Measurements from ENCODE around the gene FAM170A.

Gene FAM170A

DNA sequence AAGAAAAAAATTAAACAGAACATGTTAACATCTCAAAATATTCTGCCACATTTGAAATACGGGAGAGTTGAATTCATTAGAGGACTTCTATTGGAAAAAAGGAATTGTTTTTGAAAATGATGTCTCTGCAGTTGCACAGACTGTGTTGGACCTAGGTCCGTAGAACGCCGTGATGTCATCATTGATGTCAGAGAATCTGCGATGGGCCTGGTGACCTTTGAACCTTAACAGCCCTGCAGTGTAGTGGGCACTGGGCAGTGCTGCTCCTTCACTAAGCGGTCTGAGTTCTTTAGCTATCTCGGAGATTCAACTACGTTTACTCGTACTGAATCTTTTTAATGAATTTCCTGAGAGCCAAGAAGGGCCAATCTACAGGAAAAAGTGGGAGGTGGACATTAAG is at the start of gene FAM170A:
Gene FAM170A, plus strand, starts transcription at position 220 of the 400 bp plus-strand sequence. CDS start 211 bp downstream, outside the sequence.
- Mint-ChIP-seq H3K36me3 (ENCODE audit: low read depth) (no peaks in the 10 kb centered on the region), H3K27me3 (ENCODE audit: low read depth) (no peaks in the 10 kb centered on the region), H3K27ac (no peak within 1 kb of the TSS), H3K4me1 (ENCODE audit: low read depth) (no peaks in the 10 kb centered on the region), H3K9me3 (no peaks in the 10 kb centered on the region), H3K4me3 (no peak within 1 kb of the TSS)

DNA sequence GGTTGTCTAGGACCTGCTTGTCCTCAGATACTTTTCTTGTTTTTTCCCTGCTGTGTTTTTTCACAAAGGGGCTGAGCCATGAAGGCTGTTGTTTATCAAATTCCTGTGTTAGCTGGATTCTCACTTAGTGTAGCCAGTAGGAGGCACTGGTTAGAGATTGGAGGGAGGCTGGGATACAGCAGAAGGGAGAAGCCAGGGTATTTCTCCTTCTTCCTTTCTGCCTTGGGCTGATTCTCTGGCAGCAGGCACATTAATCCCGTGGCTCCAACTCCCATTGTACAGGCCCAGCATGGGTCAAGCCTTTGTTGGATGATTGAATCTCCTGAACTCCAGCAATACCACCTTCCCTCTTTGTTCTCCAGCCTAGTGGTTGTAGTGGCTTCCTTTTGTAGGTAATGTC is 46.4 kb upstream of the FAM170A start:
- Mint-ChIP-seq H3K4me1 (ENCODE audit: low read depth) (no peaks in the 10 kb centered on the region), H3K4me3 (no peak overlapping the region), H3K9me3 (no peaks in the 10 kb centered on the region), H3K36me3 (ENCODE audit: low read depth) (no peaks in the 10 kb centered on the region), H3K27me3 (ENCODE audit: low read depth) (peaks cover 17% of the 10 kb centered on the region), H3K27ac (no peak overlapping the region)

- peaks cover 17% of the 10 kb centered on the region for H3K27me3 Mint-ChIP-seq (ENCODE audit: low read depth)
- H3K9me3 Mint-ChIP-seq = no peaks in the 10 kb centered on the region
- H3K27ac Mint-ChIP-seq = no peak overlapping the region
- no peaks in the 10 kb centered on the region for H3K4me1 Mint-ChIP-seq (ENCODE audit: low read depth)
- H3K36me3 Mint-ChIP-seq (ENCODE audit: low read depth) = no peaks in the 10 kb centered on the region
- no peak overlapping the region for H3K4me3 Mint-ChIP-seq
These were observed 45.7 kb upstream of the FAM170A start for GRCh38 chr5:119583684-119584083.

- H3K9me3 Mint-ChIP-seq = no peaks in the 10 kb centered on the region
- H3K4me1 Mint-ChIP-seq (ENCODE audit: low read depth) = no peaks in the 10 kb centered on the region
- H3K27me3 Mint-ChIP-seq (ENCODE audit: low read depth) = no peaks in the 10 kb centered on the region
- H3K27ac Mint-ChIP-seq = no peak overlapping the region
- H3K36me3 Mint-ChIP-seq (ENCODE audit: low read depth) = no peaks in the 10 kb centered on the region
- H3K4me3 Mint-ChIP-seq = no peak overlapping the region
These were observed 33.3 kb upstream of the FAM170A start for GRCh38 chr5:119596046-119596445.

- Mint-ChIP-seq H3K27ac (no peak overlapping the region), H3K9me3 (peaks cover 3% of the 10 kb centered on the region), H3K36me3 (ENCODE audit: low read depth) (no peaks in the 10 kb centered on the region), H3K4me3 (no peak overlapping the region), H3K4me1 (ENCODE audit: low read depth) (no peaks in the 10 kb centered on the region), H3K27me3 (ENCODE audit: low read depth) (no peaks in the 10 kb centered on the region)
These were observed 31.5 kb upstream of the FAM170A start for GRCh38 chr5:119597728-119598298.

GRCh38 chr5:119613937-119614336 is 15.4 kb upstream of the FAM170A start:
- no peaks in the 10 kb centered on the region for H3K36me3 Mint-ChIP-seq (ENCODE audit: low read depth)
- H3K27ac Mint-ChIP-seq = no peak overlapping the region
- H3K4me3 Mint-ChIP-seq = no peak overlapping the region
- H3K27me3 Mint-ChIP-seq (ENCODE audit: low read depth) = no peaks in the 10 kb centered on the region
- no peaks in the 10 kb centered on the region for H3K9me3 Mint-ChIP-seq
- no peaks in the 10 kb centered on the region for H3K4me1 Mint-ChIP-seq (ENCODE audit: low read depth)

DNA sequence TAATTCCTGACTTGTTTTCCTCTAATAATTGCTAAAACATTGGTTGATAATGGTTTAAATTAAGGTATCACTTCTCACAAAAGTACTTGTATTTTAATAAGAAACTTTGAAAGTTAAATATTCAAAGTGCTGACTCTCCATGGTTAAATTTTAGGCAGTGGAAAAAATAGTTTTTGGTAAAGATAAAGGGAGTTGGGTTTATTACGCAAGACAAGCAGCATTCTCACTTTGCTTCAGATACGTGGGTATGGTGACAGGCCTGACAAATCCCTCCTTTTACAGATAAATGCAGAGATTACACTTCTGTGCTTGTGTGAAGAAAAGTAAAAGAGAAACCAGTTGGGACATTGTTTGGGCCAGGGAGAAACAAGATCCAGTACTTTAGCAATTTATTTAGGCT is 14.5 kb upstream of the FAM170A start:
- Mint-ChIP-seq H3K4me1 (ENCODE audit: low read depth) (no peaks in the 10 kb centered on the region), H3K9me3 (no peaks in the 10 kb centered on the region), H3K36me3 (ENCODE audit: low read depth) (no peaks in the 10 kb centered on the region), H3K27ac (no peak overlapping the region), H3K27me3 (ENCODE audit: low read depth) (no peaks in the 10 kb centered on the region), H3K4me3 (no peak overlapping the region)

DNA sequence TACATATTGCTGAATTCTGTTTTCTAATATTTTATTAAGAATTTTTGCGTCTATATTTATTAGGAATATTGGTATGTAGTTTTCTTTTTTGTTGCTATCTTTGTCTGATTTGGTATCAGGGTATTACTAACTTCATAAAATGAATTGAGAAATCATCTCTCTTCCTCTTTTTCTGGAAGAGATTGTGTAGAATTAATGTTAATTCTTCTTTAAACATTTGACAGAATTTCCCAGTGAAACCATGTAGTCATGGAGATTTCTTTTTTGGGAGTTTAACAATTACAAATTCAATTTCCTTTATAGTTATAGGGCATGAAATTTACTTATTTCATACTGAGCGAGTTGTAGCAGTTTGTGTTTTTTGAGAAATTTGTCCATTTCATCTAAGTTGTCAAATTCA is 3.3 kb upstream of the FAM170A start:
- Mint-ChIP-seq H3K36me3 (ENCODE audit: low read depth) (no peaks in the 10 kb centered on the region), H3K4me3 (no peak overlapping the region), H3K27me3 (ENCODE audit: low read depth) (peaks cover 4% of the 10 kb centered on the region), H3K27ac (no peak overlapping the region), H3K9me3 (no peaks in the 10 kb centered on the region), H3K4me1 (ENCODE audit: low read depth) (no peaks in the 10 kb centered on the region)

- H3K4me3 Mint-ChIP-seq = no peak overlapping the region
- H3K27me3 Mint-ChIP-seq (ENCODE audit: low read depth) = no peaks in the 10 kb centered on the region
- no peaks in the 10 kb centered on the region for H3K9me3 Mint-ChIP-seq
- no peak overlapping the region for H3K27ac Mint-ChIP-seq
- H3K36me3 Mint-ChIP-seq (ENCODE audit: low read depth) = no peaks in the 10 kb centered on the region
- no peaks in the 10 kb centered on the region for H3K4me1 Mint-ChIP-seq (ENCODE audit: low read depth)
These were observed 1.5 kb downstream of the FAM170A start for GRCh38 chr5:119630752-119631440.

- Mint-ChIP-seq H3K4me3 (no peak overlapping the region), H3K27me3 (ENCODE audit: low read depth) (no peaks in the 10 kb centered on the region), H3K9me3 (no peaks in the 10 kb centered on the region), H3K4me1 (ENCODE audit: low read depth) (no peaks in the 10 kb centered on the region), H3K27ac (no peak overlapping the region), H3K36me3 (ENCODE audit: low read depth) (no peaks in the 10 kb centered on the region)
These were observed 2.3 kb downstream of the FAM170A start for GRCh38 chr5:119631660-119632059.

DNA sequence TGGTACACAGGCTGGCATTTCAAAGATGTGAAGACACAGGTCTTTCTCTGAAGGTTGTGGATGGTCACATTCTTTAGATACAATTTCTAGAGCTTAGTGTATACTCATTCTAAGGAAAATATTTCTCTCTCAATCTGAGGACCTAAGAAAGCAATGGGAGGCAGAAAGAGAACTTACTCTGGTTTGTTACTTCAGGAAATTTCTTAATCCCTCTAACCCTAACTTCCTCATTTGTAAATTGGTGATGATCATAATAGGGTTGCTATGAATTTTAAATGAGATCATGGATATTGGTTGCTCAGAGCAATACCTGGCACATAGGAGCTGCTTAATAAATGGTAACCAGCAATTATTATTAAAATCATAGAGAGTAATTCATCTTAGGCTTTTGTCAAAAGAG is 22.1 kb downstream of the FAM170A start:
- H3K9me3 Mint-ChIP-seq = no peaks in the 10 kb centered on the region
- H3K27me3 Mint-ChIP-seq (ENCODE audit: low read depth) = no peaks in the 10 kb centered on the region
- no peak overlapping the region for H3K4me3 Mint-ChIP-seq
- H3K36me3 Mint-ChIP-seq (ENCODE audit: low read depth) = no peaks in the 10 kb centered on the region
- no peak overlapping the region for H3K27ac Mint-ChIP-seq
- H3K4me1 Mint-ChIP-seq (ENCODE audit: low read depth) = no peaks in the 10 kb centered on the region

- Mint-ChIP-seq H3K27me3 (ENCODE audit: low read depth) (no peaks in the 10 kb centered on the region), H3K9me3 (no peaks in the 10 kb centered on the region), H3K27ac (no peak overlapping the region), H3K36me3 (ENCODE audit: low read depth) (no peaks in the 10 kb centered on the region), H3K4me1 (ENCODE audit: low read depth) (no peaks in the 10 kb centered on the region), H3K4me3 (no peak overlapping the region)
These were observed 25.7 kb downstream of the FAM170A start for GRCh38 chr5:119655061-119655460.

- Mint-ChIP-seq H3K27ac (no peak overlapping the region), H3K4me1 (ENCODE audit: low read depth) (no peaks in the 10 kb centered on the region)
These were observed 26.7 kb downstream of the FAM170A start for GRCh38 chr5:119656023-119656422.

GRCh38 chr5:119666542-119666941 is 37.2 kb downstream of the FAM170A start:
- Mint-ChIP-seq H3K27me3 (ENCODE audit: low read depth) (no peaks in the 10 kb centered on the region), H3K4me1 (ENCODE audit: low read depth) (no peaks in the 10 kb centered on the region), H3K9me3 (peaks cover 5% of the 10 kb centered on the region), H3K4me3 (no peak overlapping the region), H3K36me3 (ENCODE audit: low read depth) (no peaks in the 10 kb centered on the region), H3K27ac (no peak overlapping the region)

More at GRCh38 chr5:119656023-119656422, 26.7 kb downstream of the FAM170A start:
- no peaks in the 10 kb centered on the region for H3K9me3 Mint-ChIP-seq
- no peaks in the 10 kb centered on the region for H3K27me3 Mint-ChIP-seq (ENCODE audit: low read depth)
- no peaks in the 10 kb centered on the region for H3K36me3 Mint-ChIP-seq (ENCODE audit: low read depth)
- no peak overlapping the region for H3K4me3 Mint-ChIP-seq

- no peak overlapping the region for H3K27ac Mint-ChIP-seq
- H3K4me3 Mint-ChIP-seq = no peak overlapping the region
These were observed 49.1 kb downstream of the FAM170A start for GRCh38 chr5:119678351-119679028.

More at GRCh38 chr5:119678351-119679028, 49.1 kb downstream of the FAM170A start:
- H3K4me1 Mint-ChIP-seq (ENCODE audit: low read depth) = no peaks in the 10 kb centered on the region
- no peaks in the 10 kb centered on the region for H3K36me3 Mint-ChIP-seq (ENCODE audit: low read depth)
- H3K27me3 Mint-ChIP-seq (ENCODE audit: low read depth) = no peaks in the 10 kb centered on the region
- no peaks in the 10 kb centered on the region for H3K9me3 Mint-ChIP-seq
